Mucosa of descending colon (tissue), 3 donors: Measurements from ENCODE around the gene ZRANB2. TPM values are rescaled to one million over a fixed set of nuclear protein-coding genes. Genes with fewer than 3 reads are reported as not detected.

Experiments
- ATAC-seq: fragments of 200-7000 bp; cut with Tn5 transposase; one replicate; pipeline ENCODE4 v1.9.1; 2020; ENCODE audit warnings: mild to moderate bottlenecking, moderate library complexity
- DNase-seq, 3 donors: peaks; one replicate each; pipeline ENCODE4 v3.0.0-alpha.2; 2020
- H3K36me3 ChIP-seq: fragments of 200-600 bp; one replicate; pipeline ENCODE4 v1.8.0; 2021; ENCODE audit warnings: low read depth, mild to moderate bottlenecking
- H3K4me1 ChIP-seq: fragments of 200-600 bp; one replicate; pipeline ENCODE4 v1.8.0; 2021; ENCODE audit warnings: low read depth, mild to moderate bottlenecking
- H3K4me3 ChIP-seq: fragments of 200-600 bp; one replicate; pipeline ENCODE4 v1.8.0; 2021; ENCODE audit warnings: mild to moderate bottlenecking
- H3K9me3 ChIP-seq: fragments of 200-600 bp; one replicate; pipeline ENCODE4 v1.8.0; 2021; ENCODE audit warnings: mild to moderate bottlenecking
- intact Hi-C, 2 donors: fragments of 100-400 bp; cut with DNase I in 1 of 2; cut with micrococcal nuclease in 1 of 2; formaldehyde crosslinking; loops; one replicate each; pipeline versions ENCODE4 v1.11.0 to v1.11.1; 2022; cut with DNase I, micrococcal nuclease
- total RNA-seq, 3 donors: library from RNA; stranded (reverse); fragmentation: NEBNext Ultra II Directional in 2 of 3; extraction: Animal tissue kit (Norgen Biotek cat#: 25700) in 2 of 3; gene quantifications; one replicate each; pipeline versions ENCODE4 v1.2.1 to v1.2.4, GENCODE V29; 2021 to 2023
- TF ChIP-seq, protein P1 (sequence below): fragments of 200-600 bp; IDR thresholded peaks from one replicate; pipeline ENCODE4 v1.8.0; 2022; ENCODE audit warnings: antibody characterized with exemption, mild to moderate bottlenecking
- donor health status: DM: no; HTN: no; CAD: no; lungs with moderate emphysema.
- donor health status: DM: no; HTN: no; CAD: no.
- donor health status: DM: no; HTN: yes; CAD: no.

Gene ZRANB2
- total RNA-seq, 3 donors from 2014 or later: 74.8 to 108 (median 94.9) TPM

DNA sequence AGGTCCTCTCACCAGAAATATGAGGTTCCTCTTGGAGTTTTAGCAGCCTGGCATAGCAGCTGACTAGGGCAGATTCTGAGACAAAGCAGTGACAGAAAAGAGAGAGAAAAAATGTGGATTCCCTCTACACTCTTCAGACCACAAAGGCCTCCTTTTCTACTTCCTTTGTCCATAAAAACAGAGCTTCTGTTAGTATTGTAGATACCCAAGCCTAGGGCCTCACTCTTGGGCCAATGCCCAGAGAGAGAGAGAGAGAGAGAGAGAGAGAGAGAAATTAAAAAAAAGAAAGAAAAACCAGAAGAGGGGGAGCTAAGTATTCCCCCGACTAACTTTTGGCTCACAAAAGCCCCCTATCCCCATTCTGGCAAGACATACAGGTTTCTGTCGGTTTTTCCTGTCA is 2.4 kb upstream of the ZRANB2 start:
- TF ChIP-seq, protein P1, sequence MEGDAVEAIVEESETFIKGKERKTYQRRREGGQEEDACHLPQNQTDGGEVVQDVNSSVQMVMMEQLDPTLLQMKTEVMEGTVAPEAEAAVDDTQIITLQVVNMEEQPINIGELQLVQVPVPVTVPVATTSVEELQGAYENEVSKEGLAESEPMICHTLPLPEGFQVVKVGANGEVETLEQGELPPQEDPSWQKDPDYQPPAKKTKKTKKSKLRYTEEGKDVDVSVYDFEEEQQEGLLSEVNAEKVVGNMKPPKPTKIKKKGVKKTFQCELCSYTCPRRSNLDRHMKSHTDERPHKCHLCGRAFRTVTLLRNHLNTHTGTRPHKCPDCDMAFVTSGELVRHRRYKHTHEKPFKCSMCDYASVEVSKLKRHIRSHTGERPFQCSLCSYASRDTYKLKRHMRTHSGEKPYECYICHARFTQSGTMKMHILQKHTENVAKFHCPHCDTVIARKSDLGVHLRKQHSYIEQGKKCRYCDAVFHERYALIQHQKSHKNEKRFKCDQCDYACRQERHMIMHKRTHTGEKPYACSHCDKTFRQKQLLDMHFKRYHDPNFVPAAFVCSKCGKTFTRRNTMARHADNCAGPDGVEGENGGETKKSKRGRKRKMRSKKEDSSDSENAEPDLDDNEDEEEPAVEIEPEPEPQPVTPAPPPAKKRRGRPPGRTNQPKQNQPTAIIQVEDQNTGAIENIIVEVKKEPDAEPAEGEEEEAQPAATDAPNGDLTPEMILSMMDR: no peak
- intact Hi-C loops: no loop called here
- ATAC-seq: no peak

DNA sequence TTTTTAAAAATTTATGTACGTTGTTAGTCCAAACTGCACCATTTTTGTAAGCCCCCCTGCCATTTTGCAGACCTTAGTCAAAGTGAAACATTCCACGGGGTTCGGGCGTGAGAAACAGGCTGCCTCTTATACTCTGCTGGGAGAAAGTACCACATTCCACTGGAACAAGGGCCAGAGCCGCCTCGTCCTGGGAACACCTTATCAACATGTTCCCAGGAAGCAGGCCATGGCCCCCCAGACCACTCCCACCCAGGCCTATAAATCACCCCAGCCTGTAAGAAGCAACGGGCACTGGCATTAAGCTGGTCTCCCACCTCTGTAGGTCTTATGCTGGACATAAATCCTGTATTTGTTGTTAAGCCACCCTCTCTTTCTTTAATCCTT is 854 bp upstream of the ZRANB2 start:
- TF ChIP-seq, protein P1: no peak
- Histone ChIP-seq H3K4me1 (peaks cover 23% of the 10 kb centered on the region), H3K9me3 (no peaks in the 10 kb centered on the region), H3K36me3 (no peaks in the 10 kb centered on the region), H3K4me3 (no peak overlapping the region)
- no peak for ATAC-seq
- intact Hi-C loops: no loop called here
- DNase-seq: peak; percentile 22 to 53 (median 43)

More for the DNA sequence above, 2.4 kb upstream of the ZRANB2 start:
- Histone ChIP-seq H3K4me3 (no peak overlapping the region), H3K36me3 (no peaks in the 10 kb centered on the region), H3K4me1 (peaks cover 17% of the 10 kb centered on the region), H3K9me3 (no peaks in the 10 kb centered on the region)
- no peak for DNase-seq

DNA sequence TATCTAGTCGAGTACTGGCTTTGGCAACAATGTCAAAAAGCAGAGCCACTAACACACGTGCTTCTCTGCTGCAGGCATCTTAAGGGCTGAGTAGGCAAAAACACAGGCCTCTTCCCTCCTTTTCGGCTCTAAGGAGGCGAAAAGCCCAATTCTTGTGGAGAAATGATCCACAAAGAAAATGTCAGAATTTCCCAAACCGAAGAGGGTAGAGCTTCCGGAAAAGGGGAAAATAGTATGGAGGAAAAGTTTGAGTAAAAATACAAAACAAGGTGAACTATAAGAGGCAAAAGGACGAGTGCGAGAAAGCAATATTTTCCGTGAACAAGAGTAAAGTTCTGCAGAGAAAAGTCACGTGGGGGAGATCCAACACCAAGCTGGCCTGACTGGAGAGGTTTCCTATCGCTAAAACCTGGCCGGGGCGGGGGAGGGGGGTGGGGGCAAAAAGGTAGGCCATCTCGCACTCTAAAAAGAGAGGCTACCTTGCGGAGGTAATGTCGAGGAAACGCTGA is 551 bp downstream of the ZRANB2 start:
- TF ChIP-seq, protein P1: no peak
- H3K4me3 ChIP-seq: peak overlapping the region; percentile 80
- H3K4me1 ChIP-seq: peaks cover 23% of the 10 kb centered on the region
- H3K36me3 ChIP-seq: peaks cover 4% of the 10 kb centered on the region
- peak; percentile 58 for ATAC-seq
- intact Hi-C loops: no loop called here
- peak in 1 of 3 donors; percentile 31 for DNase-seq
- H3K9me3 ChIP-seq: no peaks in the 10 kb centered on the region

DNA sequence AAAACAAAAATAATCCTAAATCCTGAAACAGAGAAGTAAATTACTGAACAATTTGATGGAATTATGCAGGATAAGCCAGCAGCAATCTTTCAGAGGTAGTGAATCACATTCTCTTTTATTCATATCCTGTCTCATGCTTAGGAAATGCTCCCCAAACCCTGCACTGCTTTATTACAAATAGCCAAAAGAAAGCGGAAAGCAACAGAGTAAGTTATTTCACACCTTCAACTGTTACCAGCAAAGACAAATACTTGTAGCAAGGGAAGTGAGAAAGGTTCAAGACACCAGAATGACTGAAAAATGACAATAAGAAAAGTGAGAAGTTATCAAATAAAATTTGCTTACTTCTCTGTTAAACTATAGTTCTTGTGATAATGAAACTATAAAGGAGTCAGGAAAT is 6.2 kb downstream of the ZRANB2 start:
- peaks cover 8% of the 10 kb centered on the region for H3K36me3 ChIP-seq
- H3K9me3 ChIP-seq: no peaks in the 10 kb centered on the region
- ATAC-seq (no peak), DNase-seq (no peak)
- peaks cover 20% of the 10 kb centered on the region for H3K4me1 ChIP-seq
- H3K4me3 ChIP-seq: no peak overlapping the region
- intact Hi-C loops: no loop called here
- TF ChIP-seq, protein P1: no peak

DNA sequence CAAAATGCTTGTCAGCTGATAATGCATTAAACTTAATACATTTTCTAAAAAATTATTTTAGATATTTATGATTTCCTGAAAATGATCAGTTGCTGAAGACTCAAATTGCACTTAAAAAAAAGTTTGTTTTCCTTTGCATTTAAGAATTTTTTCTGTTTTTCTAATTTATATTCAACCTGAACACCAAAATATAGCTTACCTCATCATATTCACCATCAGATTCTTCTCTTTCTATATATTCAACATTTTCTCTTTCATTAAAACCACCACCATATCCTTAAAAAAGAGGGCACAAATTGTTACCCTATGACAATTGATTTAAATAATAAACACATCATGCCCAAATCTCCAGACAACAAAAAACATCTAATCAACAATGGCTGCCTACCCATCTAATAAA is 8.6 kb downstream of the ZRANB2 start:
- TF ChIP-seq, protein P1: no peak
- DNase-seq (no peak), ATAC-seq (no peak)
- H3K4me1 ChIP-seq: no peaks in the 10 kb centered on the region
- H3K36me3 ChIP-seq: peaks cover 8% of the 10 kb centered on the region
- no peaks in the 10 kb centered on the region for H3K9me3 ChIP-seq
- intact Hi-C loops: no loop called here
- no peak overlapping the region for H3K4me3 ChIP-seq

DNA sequence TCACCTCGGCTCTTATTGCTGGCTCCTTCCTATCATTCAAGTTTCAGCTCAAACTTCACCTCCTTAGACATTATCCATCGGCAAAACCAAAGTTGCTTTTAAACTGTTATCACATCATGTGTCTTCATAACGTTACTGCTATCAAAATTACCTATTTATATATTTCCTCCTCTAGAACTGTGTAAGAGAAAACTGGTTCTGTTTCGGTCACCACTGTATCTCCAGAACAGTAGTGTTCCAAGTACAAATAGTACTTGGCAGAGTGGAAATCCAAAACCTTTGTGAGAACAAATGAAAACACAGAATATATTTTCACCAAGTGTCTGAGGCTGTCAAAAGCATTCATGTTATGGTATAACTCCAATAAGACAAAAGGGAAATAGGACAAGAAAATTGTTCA is 9.1 kb downstream of the ZRANB2 start:
- intact Hi-C loops: no loop called here
- Histone ChIP-seq H3K4me3 (no peak overlapping the region), H3K9me3 (no peaks in the 10 kb centered on the region), H3K36me3 (peaks cover 8% of the 10 kb centered on the region), H3K4me1 (no peaks in the 10 kb centered on the region)
- DNase-seq (no peak), ATAC-seq (no peak)
- TF ChIP-seq, protein P1: no peak
